ENCODE data around the gene FAT1. TPM values are rescaled to one million over a fixed set of nuclear protein-coding genes. Genes with fewer than 3 reads are reported as not detected.
A peak's percentile ranks its signal among the peaks of the same experiment; 100 is the strongest.

The FAT1 gene
- total and polyA plus RNA-seq, 9 of the 15 experiments (the other 6 are each of a cell fraction or from before 2014, with no cell fraction given): 6.0 to 38.4 (median 21.4) TPM

GRCh38 chr4:186752325-186752724, 28.7 kb upstream of the FAT1 start:
- in situ Hi-C loops (cut with MboI): no loop called here
- Histone ChIP-seq H2AFZ (ENCODE audit: low read depth, low read length) (no peak overlapping the region), H3K27me3 (ENCODE audit: control insufficient read depth in 2 of 2, insufficient read depth in 2 of 2, low read length in 2 of 2) (peaks cover 2 to 6% of the 10 kb centered on the region in 2 experiments; a peak in 2 of 5 replicates), H3K4me2 (ENCODE audit: insufficient read depth, low read length) (no peak overlapping the region), H4K20me1 (replicated peaks; ENCODE audit: control insufficient read depth, insufficient read depth, low read length) (no peaks in the 10 kb centered on the region), H3K9ac (ENCODE audit: insufficient read depth in 1 of 2, low read depth in 2 of 2, low read length in 2 of 2) (no peak overlapping the region), H3K36me3 (ENCODE audit: control insufficient read depth, insufficient read depth, low read length) (peaks cover 7% of the 10 kb centered on the region; the same call in 2 of the 3 replicates), H3K79me2 (ENCODE audit: control insufficient read depth, insufficient read depth, low read length) (peaks cover 25% of the 10 kb centered on the region), H3K4me3 (no peak overlapping the region), H3K27ac (ENCODE audit: extremely low read depth, low read depth, low read length) (no peak overlapping the region), H3K4me1 (replicated peaks in 1 of 2; ENCODE audit: control insufficient read depth in 2 of 2, insufficient read depth in 2 of 2, low read length in 2 of 2) (no peaks in the 10 kb centered on the region; a peak in 2 of 5 replicates), H3K9me3 (replicated peaks; ENCODE audit: control insufficient read depth, insufficient read depth, low read depth, low read length) (no peaks in the 10 kb centered on the region), H3K9me1 (ENCODE audit: control insufficient read depth, insufficient read depth, low read length) (no peaks in the 10 kb centered on the region)
- ATAC-seq (no peak), DNase-seq (ENCODE audit: extremely low read depth in 1 of 4, low spot score in 3 of 4) (no peak), FAIRE-seq (no peak)
- intact Hi-C loops (cut with micrococcal nuclease): loop anchor here (5.0 kb wide), 1 partner anchor 150 kb away; no protein-coding TSS in a partner anchor
- ChIA-PET CTCF (ENCODE audit: low intra/inter-chr PET ratio) (interaction anchor here (0.6 kb wide), 1 partner anchor 138 kb away, joined by 3 read pairs; no protein-coding TSS in a partner anchor), POLR2A (no interaction called here)
- WGBS (ENCODE audit: insufficient coverage, low coverage, missing lambda C conversion rate): 62% methylated on average over 6 of the region's 6 CpGs
- BruUV-seq (replicated peaks): no TSS peak
- TF ChIP-seq STAT5B (CRISPR knock-in tag; IDR thresholded peaks at IDR 0.05): no peak
- TF ChIP-seq ZBTB40 (IDR thresholded peaks at IDR 0.05): 0 out of 2 replicates have a peak, but pooled peaks have one; percentile 36
- TF ChIP-seq ZBTB40 (CRISPR knock-in tag; IDR thresholded peaks at IDR 0.05): no peak
